ENCODE results near the gene FAM181A.

The FAM181A gene

GRCh38 chr14:93941293-93941910 lies 14.3 kb downstream of the FAM181A start:
- peaks cover 11% of the 10 kb centered on the region for H3K4me1 ChIP-seq (ENCODE audit: insufficient read depth, low read length, severe bottlenecking)
- H2AFZ ChIP-seq (ENCODE audit: low read length) = no peak overlapping the region
- no peak for TF ChIP-seq EZH2 (IDR thresholded peaks at IDR 0.05; ENCODE audit: borderline replicate concordance, low read length)
- TF ChIP-seq CTCF (IDR thresholded peaks at IDR 0.05; ENCODE audit: low read length) = no peak
- no peaks in the 10 kb centered on the region for H3F3A ChIP-seq (ENCODE audit: insufficient read depth, low read length)
- no peak overlapping the region for H3K9ac ChIP-seq (ENCODE audit: low read length)
- H3K27me3 ChIP-seq (ENCODE audit: insufficient read depth, low read length) = no peaks in the 10 kb centered on the region
- H3K36me3 ChIP-seq (ENCODE audit: insufficient read depth, low read length) = peaks cover 93% of the 10 kb centered on the region
- no peaks in the 10 kb centered on the region for H3K9me2 ChIP-seq (ENCODE audit: low read depth, low read length)
- H3K4me2 ChIP-seq (ENCODE audit: low read length) = no peak overlapping the region
- H3K27ac ChIP-seq (ENCODE audit: low read depth, low read length, poor library complexity, severe bottlenecking) = no peak overlapping the region
- no peaks in the 10 kb centered on the region for H3K9me3 ChIP-seq (ENCODE audit: low read length)
- no peaks in the 10 kb centered on the region for H3K79me2 ChIP-seq (ENCODE audit: insufficient read depth, low read length)
- no peak overlapping the region for H3K4me3 ChIP-seq (ENCODE audit: low read depth, low read length, poor library complexity, severe bottlenecking)
- H4K20me1 ChIP-seq (ENCODE audit: insufficient read depth, low read length) = no peaks in the 10 kb centered on the region

GRCh38 chr14:93943052-93943451 lies 15.9 kb downstream of the FAM181A start:
- Histone ChIP-seq H3K36me3 (ENCODE audit: insufficient read depth, low read length) (peaks cover 90% of the 10 kb centered on the region), H3K27me3 (ENCODE audit: insufficient read depth, low read length) (no peaks in the 10 kb centered on the region), H4K20me1 (ENCODE audit: insufficient read depth, low read length) (no peaks in the 10 kb centered on the region), H3K9me2 (ENCODE audit: low read depth, low read length) (no peaks in the 10 kb centered on the region), H2AFZ (ENCODE audit: low read length) (no peak overlapping the region), H3K79me2 (ENCODE audit: insufficient read depth, low read length) (no peaks in the 10 kb centered on the region), H3K4me3 (ENCODE audit: low read depth, low read length, poor library complexity, severe bottlenecking) (no peak overlapping the region), H3K27ac (ENCODE audit: low read depth, low read length, poor library complexity, severe bottlenecking) (no peak overlapping the region), H3K4me1 (ENCODE audit: insufficient read depth, low read length, severe bottlenecking) (peaks cover 11% of the 10 kb centered on the region), H3K4me2 (ENCODE audit: low read length) (no peak overlapping the region), H3K9ac (ENCODE audit: low read length) (no peak overlapping the region), H3F3A (ENCODE audit: insufficient read depth, low read length) (no peaks in the 10 kb centered on the region), H3K9me3 (ENCODE audit: low read length) (no peaks in the 10 kb centered on the region)
- TF ChIP-seq CTCF (IDR thresholded peaks at IDR 0.05; ENCODE audit: low read length) = no peak

- H3K9me2 ChIP-seq (ENCODE audit: low read depth, low read length) = no peaks in the 10 kb centered on the region
- peaks cover 92% of the 10 kb centered on the region for H3K36me3 ChIP-seq (ENCODE audit: insufficient read depth, low read length)
- no peak overlapping the region for H3K9ac ChIP-seq (ENCODE audit: low read length)
- no peaks in the 10 kb centered on the region for H3K79me2 ChIP-seq (ENCODE audit: insufficient read depth, low read length)
- no peaks in the 10 kb centered on the region for H3K9me3 ChIP-seq (ENCODE audit: low read length)
- H4K20me1 ChIP-seq (ENCODE audit: insufficient read depth, low read length) = no peaks in the 10 kb centered on the region
- H3K4me1 ChIP-seq (ENCODE audit: insufficient read depth, low read length, severe bottlenecking) = peaks cover 11% of the 10 kb centered on the region
- no peaks in the 10 kb centered on the region for H3K27me3 ChIP-seq (ENCODE audit: insufficient read depth, low read length)
- no peak overlapping the region for H3K27ac ChIP-seq (ENCODE audit: low read depth, low read length, poor library complexity, severe bottlenecking)
- TF ChIP-seq CTCF (IDR thresholded peaks at IDR 0.05; ENCODE audit: low read length) (no peak), EZH2 (IDR thresholded peaks at IDR 0.05; ENCODE audit: borderline replicate concordance, low read length) (no peak)
- H3K4me2 ChIP-seq (ENCODE audit: low read length) = no peak overlapping the region
- no peak overlapping the region for H3K4me3 ChIP-seq (ENCODE audit: low read depth, low read length, poor library complexity, severe bottlenecking)
- no peaks in the 10 kb centered on the region for H3F3A ChIP-seq (ENCODE audit: insufficient read depth, low read length)
- no peak overlapping the region for H2AFZ ChIP-seq (ENCODE audit: low read length)
Measured at GRCh38 chr14:93943930-93944329, 16.8 kb downstream of the FAM181A start.

All from OCI-LY1 (cell line).